ENCODE results near the gene EML4.
A peak's percentile ranks its signal among the peaks of the same experiment; 100 is the strongest.
"Not testable (repeated sequence)": the region's sequence is repeated elsewhere in the genome, so short reads cannot be mapped to it uniquely, and the experiment has no call there.

Gene EML4

DNA sequence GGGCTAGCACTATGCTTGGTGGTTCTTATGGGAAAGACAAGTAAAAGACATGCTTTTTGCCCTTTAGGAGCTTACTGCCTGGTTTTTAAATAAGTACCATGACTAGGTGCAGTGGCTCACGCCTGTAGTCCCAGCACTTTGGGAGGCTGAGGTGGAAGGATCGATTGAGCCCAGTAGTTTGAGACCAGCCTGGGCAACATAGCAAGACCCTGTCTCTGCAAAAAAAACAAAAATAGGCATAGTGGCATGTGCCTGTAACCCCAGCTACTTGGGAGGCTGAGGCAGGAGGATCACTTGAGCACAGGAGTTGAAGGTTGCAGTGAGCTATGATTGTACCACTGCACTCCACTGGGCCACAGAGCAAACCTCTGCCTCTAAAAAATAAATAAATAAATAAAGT lies 4.3 kb downstream of the EML4 start:
- DNase-seq = not testable (repeated sequence)

DNA sequence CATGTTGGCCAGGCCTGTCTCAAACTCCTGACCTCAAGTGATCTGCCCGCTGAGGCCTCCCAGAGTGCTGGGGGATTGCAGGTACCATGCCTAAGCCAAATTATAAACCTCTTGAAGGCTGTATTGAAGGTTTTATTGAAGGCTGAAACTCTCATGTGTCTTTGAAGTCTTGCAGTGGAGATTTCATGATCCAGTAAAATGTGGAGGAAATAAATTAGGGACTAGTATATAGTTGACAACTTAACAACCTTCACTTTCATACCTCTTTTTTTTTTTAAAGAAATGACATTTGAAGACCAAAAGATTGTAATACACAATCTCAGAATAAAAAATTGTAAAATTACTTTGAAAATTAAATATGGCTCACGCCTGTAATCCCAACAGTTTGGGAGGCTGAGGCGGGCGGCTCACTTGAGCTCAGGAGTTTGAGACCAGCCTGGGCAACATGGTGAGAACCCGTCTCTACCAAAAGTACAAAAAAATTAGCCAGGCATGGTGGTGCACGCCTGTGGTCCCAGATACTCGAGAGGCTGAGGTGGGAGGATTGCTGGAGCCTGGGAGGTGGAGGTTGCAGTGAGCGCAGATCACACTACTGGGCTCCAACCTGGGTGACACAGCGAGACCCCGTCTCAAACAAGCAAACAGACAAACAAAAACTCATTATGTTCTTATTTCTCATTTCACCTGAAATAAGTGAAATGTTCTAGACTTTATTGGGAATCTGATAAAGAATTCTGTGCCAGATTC lies 8.0 kb downstream of the EML4 start:
- no peak for DNase-seq

- DNase-seq = no peak
These were observed 9.2 kb downstream of the EML4 start for GRCh38 chr2:42178335-42178734.

DNA sequence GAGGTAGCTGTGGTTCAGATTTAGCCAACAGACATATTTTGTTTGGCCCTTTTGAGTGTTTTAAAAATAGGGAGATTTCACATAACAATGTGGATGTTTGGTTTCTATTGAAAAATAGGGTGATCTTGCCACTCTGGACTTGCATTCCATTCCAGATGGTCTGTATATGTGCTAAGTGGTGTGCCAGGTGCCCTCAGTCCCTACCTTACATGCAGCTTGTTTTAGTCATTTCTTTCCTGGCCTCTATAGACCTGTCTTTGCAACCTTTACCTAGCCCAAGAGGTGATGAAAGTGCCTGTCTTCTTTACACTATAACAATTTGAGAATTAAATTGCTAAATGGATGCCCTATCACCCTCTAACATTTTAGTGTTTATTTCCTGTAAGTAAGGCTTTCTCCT lies 11.1 kb downstream of the EML4 start:
- DNase-seq = no peak

- no peak for DNase-seq
These were observed 13.6 kb downstream of the EML4 start for GRCh38 chr2:42182654-42183308.

DNA sequence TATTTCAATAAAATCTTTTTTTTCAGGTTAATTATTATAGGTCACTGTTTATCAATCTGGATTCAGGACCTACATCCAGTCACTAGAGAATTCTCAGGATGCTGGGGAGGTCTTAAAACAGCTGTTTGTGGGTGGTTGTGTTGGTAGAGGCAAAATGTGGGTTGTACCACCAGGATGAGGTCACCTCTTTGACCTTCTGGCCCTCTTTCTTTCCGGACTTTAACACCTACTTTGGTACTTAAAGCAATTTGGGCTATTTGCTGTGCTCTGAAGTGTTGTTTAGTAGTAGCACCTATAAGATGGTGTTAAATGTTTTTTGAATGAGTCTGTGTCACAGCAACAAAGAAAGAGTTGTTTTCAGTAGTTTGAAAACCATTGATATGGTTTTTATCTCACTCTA lies 14.6 kb downstream of the EML4 start:
- DNase-seq = no peak

GRCh38 chr2:42184346-42184745 lies 15.2 kb downstream of the EML4 start:
- no peak for DNase-seq

DNA sequence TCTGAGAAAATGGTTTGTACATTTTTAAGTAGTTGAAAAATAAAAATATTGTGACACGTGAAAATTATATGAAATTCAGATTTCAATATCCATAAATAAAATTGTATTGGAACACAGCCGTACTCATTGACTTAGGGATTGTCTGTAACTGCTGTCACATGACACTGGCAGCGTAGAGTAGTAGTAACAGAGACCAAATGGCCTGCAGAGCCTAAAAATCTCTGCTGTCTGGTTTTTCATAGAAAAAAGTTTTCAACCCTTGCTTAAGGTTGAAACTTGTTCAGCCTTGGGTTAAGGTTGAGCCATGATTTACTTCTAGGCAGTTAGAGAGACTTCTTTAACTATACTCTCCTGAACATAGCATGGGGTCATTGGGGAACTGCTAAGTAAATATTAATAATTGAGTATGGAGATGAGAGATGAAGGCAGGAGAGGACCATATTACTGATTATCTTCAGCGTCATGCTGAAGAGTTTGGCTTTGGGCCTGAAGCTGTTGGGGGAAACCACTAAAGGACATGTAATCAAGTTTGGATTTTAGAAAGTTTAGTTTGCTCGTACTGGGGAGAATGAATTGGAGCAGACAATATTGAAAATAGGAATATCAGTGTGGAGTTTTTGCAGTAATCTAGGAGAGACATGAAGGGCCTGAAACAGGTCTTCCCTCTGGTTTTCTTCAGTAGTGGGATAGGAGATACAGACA lies 16.2 kb downstream of the EML4 start:
- DNase-seq = no peak

GRCh38 chr2:42186366-42186765 lies 17.2 kb downstream of the EML4 start:
- DNase-seq = no peak

DNA sequence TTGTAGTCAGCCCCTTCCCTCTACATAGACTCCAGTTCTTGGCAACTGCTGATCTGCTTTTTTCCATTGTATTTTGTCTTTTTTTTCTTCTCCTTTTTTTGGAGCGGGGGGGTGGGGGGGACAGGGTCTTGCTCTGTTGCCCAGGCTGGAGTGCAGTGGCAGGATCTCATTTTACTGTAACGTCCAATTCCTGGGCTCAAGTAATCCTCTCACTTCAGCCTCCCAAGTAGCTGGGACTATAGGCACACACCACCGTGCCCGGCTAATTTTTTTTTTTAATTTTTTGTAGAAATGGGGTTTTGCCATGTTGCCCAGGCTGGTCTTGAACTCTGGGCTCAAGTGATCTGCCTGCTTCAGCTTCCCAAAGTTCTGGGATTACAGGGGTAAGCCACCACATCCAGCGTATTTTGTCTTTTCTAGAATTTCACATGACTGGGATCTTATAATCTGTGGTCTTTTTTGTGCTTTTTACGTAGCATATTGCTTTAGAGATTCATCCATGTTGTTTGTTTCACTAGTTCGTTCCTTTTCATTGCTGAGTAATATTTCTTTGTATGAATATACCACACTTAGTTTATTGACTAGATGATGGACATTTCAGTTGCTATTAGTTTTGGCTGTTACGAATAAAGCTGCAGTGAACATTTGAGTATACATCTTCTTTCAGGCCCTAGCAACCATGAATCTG lies 17.9 kb downstream of the EML4 start:
- DNase-seq = no peak

DNA sequence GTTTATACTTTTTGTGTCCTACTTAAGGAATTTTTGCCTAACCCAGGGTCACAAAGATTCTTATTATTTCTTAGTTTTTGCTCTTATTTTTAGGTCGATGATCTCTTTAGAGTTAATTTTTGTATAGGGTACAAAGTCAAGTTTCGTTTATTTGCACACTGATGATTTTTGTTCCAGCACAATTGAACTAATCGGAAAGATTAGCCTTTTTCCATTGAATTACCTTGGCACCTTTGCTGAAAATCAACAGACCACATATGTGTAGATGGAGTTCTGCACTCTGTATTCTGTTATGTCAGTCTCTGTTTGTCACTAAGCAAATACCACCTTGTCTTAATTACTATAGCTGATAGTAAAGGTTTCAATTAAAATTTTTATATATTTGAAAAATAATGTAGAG lies 18.7 kb downstream of the EML4 start:
- DNase-seq = no peak

DNA sequence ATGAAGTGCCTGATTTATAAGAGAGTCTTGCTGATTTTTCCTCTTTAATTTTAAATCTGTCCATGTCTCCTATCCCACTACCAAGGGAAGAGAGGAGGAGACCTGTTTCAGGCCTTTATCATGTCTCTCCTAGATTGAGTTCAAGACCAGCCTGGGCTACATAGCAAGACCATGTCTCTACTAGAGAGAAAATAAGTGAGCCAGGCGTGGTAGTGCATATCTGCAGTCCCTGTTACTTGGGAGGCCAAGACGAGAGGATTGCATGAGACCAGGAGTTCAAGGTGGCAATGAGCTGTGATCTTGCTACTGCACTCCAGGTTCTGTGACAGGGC lies 20.0 kb downstream of the EML4 start:
- no peak for DNase-seq

DNA sequence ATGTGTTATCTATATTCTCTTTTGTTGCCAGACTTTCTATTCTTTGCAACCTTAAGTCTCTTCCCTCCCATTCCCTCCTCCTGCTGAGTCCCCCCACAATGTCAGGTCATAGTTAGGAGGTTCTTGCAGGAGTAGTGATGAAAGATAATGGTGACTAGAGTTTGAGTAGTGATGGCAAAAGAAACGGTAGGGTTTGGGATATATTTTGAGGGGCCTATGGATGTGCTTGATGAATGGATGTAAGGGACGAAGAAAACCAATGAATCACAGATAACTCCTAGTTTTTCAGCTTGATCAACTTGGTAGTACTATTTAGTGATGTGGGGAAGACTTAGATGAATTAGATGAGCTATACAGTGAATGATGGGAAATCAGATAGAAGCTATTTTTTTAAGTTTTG lies 21.0 kb downstream of the EML4 start:
- DNase-seq = no peak

DNA sequence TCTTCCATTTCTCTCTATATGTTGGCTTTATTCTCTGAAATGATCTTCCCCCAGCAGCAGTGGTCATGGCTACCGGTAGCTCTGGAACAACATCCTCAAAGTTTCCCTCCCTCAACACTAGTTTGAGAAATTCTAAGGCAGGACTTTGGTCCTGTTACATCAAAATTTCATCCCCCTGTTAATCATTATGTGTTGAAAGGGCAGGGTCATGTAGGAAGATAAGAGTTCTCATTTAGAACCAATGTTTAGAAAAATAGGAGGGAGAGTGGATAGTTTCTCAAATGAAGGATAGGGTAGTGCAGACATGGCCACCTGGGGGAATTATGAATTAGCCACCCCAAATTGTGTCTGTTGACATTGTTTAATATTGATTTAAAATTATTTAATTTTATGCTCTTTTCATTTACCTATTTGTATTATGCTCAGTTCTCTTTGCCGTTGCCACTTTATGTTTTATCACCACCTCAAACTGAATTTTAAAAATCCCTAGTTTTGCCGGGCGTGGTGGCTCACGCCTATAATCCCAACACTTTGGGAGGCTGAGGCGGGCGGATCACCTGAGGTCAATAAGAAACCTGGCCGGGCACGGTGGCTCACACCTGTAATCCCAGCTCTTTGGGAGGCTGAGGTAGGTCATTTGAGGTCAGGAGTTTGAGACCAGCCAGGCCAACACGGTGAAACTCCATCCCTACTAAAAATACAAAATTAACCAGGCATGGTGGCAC lies 22.3 kb downstream of the EML4 start:
- no peak for DNase-seq

GRCh38 chr2:42192010-42192373 lies 22.8 kb downstream of the EML4 start:
- DNase-seq = no peak

DNA sequence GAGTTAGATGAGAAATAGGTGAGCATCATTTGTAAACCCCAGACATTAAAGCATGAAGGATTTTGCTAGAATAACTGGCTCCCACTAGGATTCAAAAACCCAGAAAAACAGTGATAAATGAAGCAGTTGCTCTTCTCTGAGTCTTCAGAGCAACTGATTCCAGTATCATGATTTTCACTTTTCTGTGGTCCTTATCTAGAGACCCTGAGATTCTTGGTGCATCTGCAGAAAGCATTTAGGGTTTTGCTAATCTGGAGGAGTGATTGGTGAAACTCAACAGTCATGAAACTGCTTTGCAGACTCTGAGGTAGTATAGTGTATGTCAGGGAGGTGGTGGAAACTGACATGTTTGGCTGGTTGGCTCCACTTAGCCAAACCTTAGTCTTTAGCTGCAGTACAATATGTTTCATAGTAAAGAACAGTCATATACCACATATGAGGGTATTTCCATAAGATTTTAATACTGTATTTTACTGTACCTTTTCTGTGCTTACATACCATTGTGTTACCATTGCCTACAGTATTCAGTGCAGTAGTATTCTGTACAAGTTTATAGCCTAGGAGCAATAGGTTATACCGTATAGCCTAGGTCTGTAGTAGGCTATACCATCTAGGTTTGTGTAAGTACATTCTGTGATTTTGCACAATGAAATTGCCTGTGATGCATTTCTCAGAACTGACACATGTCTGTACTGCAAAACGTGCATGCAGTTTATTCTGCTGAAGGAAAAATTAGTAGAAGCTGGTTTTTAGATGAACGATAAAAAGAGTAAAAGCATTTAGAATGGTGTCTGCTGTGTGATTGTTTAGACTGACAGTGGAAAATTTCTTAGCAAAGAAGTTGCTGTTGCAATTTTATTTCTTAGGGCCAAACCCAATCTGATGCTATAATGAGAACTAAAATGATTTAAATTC lies 23.8 kb downstream of the EML4 start:
- no peak for DNase-seq

- no peak for DNase-seq
These were observed 24.6 kb downstream of the EML4 start for GRCh38 chr2:42193722-42194187.

GRCh38 chr2:42194428-42194827 lies 25.3 kb downstream of the EML4 start:
- no peak for DNase-seq

- DNase-seq = no peak
These were observed 26.4 kb downstream of the EML4 start for GRCh38 chr2:42195559-42195958.

DNA sequence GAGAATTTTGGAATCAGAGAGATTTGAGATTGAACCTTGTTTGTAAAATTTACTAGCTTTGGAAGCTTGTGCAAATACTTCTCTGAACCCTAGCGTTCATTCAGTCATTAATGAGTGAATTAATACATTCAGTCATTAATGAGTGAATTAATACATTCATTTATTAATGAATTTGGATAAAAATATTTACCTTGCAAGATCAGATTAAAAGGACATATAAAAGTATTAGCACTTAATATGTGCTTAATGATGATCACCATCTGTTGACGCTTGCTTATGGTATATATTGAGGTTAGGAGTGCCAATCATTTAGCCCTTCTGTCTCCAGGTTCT lies 26.9 kb downstream of the EML4 start:
- no peak for DNase-seq

GRCh38 chr2:42196403-42197267 lies 27.5 kb downstream of the EML4 start:
- DNase-seq = peak in 1 of 2 experiments; percentile 4
